K562 (cell line): ENCODE results near the gene NPDC1. TPM values are rescaled to one million over a fixed set of nuclear protein-coding genes. Genes with fewer than 3 reads are reported as not detected.

ENCODE experiments used
- ESRRA ChIP-seq: fragments of 450-650 bp; IDR thresholded peaks from 2 replicates; pipeline ENCODE4 v1.6.1; 2014; ENCODE audit warnings: low read depth, mild to moderate bottlenecking, moderate library complexity, borderline replicate concordance
- NR0B1 ChIP-seq: fragments of 450-650 bp; IDR thresholded peaks from one replicate; pipeline ENCODE4 v1.6.1; 2018; ENCODE audit warnings: mild to moderate bottlenecking, moderate library complexity; ENCODE audit not compliant: partially characterized antibody
- RERE ChIP-seq: sonication (generic); formaldehyde crosslinking; IDR thresholded peaks from 2 replicates; pipeline ENCODE4 v1.8.0; 2023; ENCODE audit warnings: missing genetic modification reagents, mild to moderate bottlenecking, borderline replicate concordance
- RNF2 ChIP-seq: sonication (generic); IDR thresholded peaks from 2 replicates; pipeline ENCODE4 v1.6.1; 2016
- ZNF143 ChIP-seq: sonication (generic); formaldehyde crosslinking; IDR thresholded peaks from 2 replicates; pipeline ENCODE4 v1.9.0; 2022; ENCODE audit warnings: mild to moderate bottlenecking, missing genetic modification reagents
- ZNF551 ChIP-seq: fragments of 250-450 bp; sonication (Bioruptor Pico); IDR thresholded peaks from 2 replicates; pipeline ENCODE4 v1.5.0; 2021; ENCODE audit warnings: mild to moderate bottlenecking, moderate library complexity
- polyA plus RNA-seq, 8 experiments: library from polyadenylated mRNA; depleted of rRNA in 4 of 8; stranded (reverse) in 5 of 8; unstranded in 3 of 8; fragments of >200 nt; fragmentation: Nextera tagmentation in 2 of 8; fragmentation: Illumina TruSeq in 1 of 8; extraction: Ambion mirVana in 2 of 8; extraction: Trizol in 1 of 8; gene quantifications; 2 replicates each; pipeline versions ENCODE4 v1.2.1 to v1.2.3, GENCODE V29; 2011 to 2014; ENCODE audit warnings: inconsistent platforms in 1 of 8, missing spikeins in 1 of 8
- total RNA-seq, 7 experiments: library from RNA; depleted of rRNA in 6 of 7; stranded (reverse); fragments of >200 nt in 6 of 7; fragmentation: Illumina TruSeq in 2 of 7; extraction: Trizol in 2 of 7; gene quantifications; 2 replicates each; pipeline versions ENCODE4 v1.2.1 to v1.2.3, GENCODE V29; 2011 to 2021; ENCODE audit warnings: low replicate concordance in 1 of 7

Gene NPDC1
- total and polyA plus RNA-seq, 9 of the 15 experiments (the other 6 are each of a cell fraction or from before 2014, with no cell fraction given) = 0.06 to 2.1 (median 0.53) TPM; not detected in 3

GRCh38 chr9:137037483-137037882 is 8.5 kb downstream of the NPDC1 start (continued):
- TF ChIP-seq RNF2 (no peak), ESRRA (no peak), ZNF143 (CRISPR knock-in tag) (no peak), ZNF551 (no peak), NR0B1 (no peak), RERE (CRISPR knock-in tag) (no peak)
